Peyer's patch (tissue), 4 donors: ENCODE measurements around the gene ISOC2.

Experiments used
- CTCF ChIP-seq, 6 experiments: fragments of 450-650 bp in 4 of 6; fragments of 200-600 bp in 2 of 6; sonication (generic) in 1 of 6; IDR thresholded peaks; one replicate each; pipeline ENCODE4 v1.5.1; 2017 to 2019; ENCODE audit warnings: antibody characterized with exemption in 6 of 6, mild to moderate bottlenecking in 3 of 6, moderate library complexity in 1 of 6
- POLR2A ChIP-seq, 2 donors: fragments of 450-650 bp; IDR thresholded peaks; one replicate each; pipeline ENCODE4 v1.5.1; 2017; ENCODE audit warnings: antibody characterized with exemption in 2 of 2, mild to moderate bottlenecking in 2 of 2, moderate library complexity in 2 of 2

- TF ChIP-seq CTCF (IDR thresholded peaks at IDR 0.05) = no peak
- TF ChIP-seq POLR2A (IDR thresholded peaks at IDR 0.05) = no peak
Measured at GRCh38 chr19:55456347-55456746, 5.1 kb downstream of the ISOC2 start.
